HCT116 (cell line): ENCODE data around the gene UGGT2. TPM values are rescaled to one million over a fixed set of nuclear protein-coding genes. Genes with fewer than 3 reads are reported as not detected.

ENCODE experiments used
- ATAC-seq: fragments of 200-7000 bp; cut with Tn5 transposase; 2 replicates; pipeline ENCODE4 v1.9.1; 2020; ENCODE audit warnings: mild to moderate bottlenecking, moderate library complexity
- BruUV-seq: library from RNA; stranded (reverse); fragments of 400-500 nt; replicated peaks from 2 replicates; lab custom pipeline; 2021; lab: Mats Ljungman, UMichigan
- CTCF ChIA-PET: fragments of 300-600 bp; sonication (Branson Sonifier 250); formaldehyde crosslinking; loops from one replicate; lab custom pipeline; 2021; ENCODE audit warnings: antibody characterized with exemption; lab: Charles Lee
- POLR2A ChIA-PET: fragments of 300-600, 350-600 bp; sonication (Branson Sonifier 250); formaldehyde crosslinking; loops from one replicate; lab custom pipeline; 2021; ENCODE audit warnings: antibody characterized with exemption; lab: Charles Lee
- RAD21 ChIA-PET, 2 experiments: fragments of 300-600 bp; sonication (Branson Sonifier 250); formaldehyde crosslinking; loops; one replicate each; lab custom pipeline; 2023; ENCODE audit warnings: low total read pairs in 2 of 2; ENCODE audit not compliant: uncharacterized antibody in 2 of 2, unreplicated experiment in 2 of 2, low non-redundant PET in 1 of 2; lab: Charles Lee
- DNase-seq: peaks from one replicate; pipeline ENCODE4 v3.0.0-alpha.2; 2010; ENCODE audit warnings: low read depth, low spot score
- H2AFZ ChIP-seq: fragments of 200-600 bp; shearing (Covaris generic), sonication (generic); 2 replicates; pipeline ENCODE4 v1.6.1; 2017; ENCODE audit warnings: low read depth, mixed run types, mixed read lengths, antibody characterized with exemption, low read length; ENCODE audit not compliant: poor library complexity, severe bottlenecking
- H3K27ac ChIP-seq: 2 replicates; pipeline ENCODE4 v1.5.1; 2012; ENCODE audit warnings: low read depth, low read length
- H3K27me3 ChIP-seq: fragments of 200-600 bp; sonication (generic); 2 replicates; pipeline ENCODE4 v1.6.1; 2016; ENCODE audit warnings: mixed run types, low read length, mixed read lengths; ENCODE audit not compliant: insufficient read depth
- H3K36me3 ChIP-seq, 2 experiments: fragments of 200-500 bp in 1 of 2; fragments of 200-600 bp in 1 of 2; sonication (Bioruptor generic) in 1 of 2; sonication (generic) in 1 of 2; 2 replicates each; pipeline versions ENCODE4 v1.5.1 to v1.6.1; 2014 to 2016; ENCODE audit warnings: low read length in 2 of 2, inconsistent platforms in 1 of 2, mixed read lengths in 1 of 2, mixed run types in 1 of 2; ENCODE audit not compliant: insufficient read depth in 2 of 2, control insufficient read depth in 1 of 2
- H3K4me1 ChIP-seq, 2 experiments: fragments of 200-600 bp in 1 of 2; sonication (generic) in 1 of 2; 2 replicates each; pipeline versions ENCODE4 v1.5.1 to v1.6.1; 2012 to 2017; ENCODE audit warnings: low read length in 2 of 2, inconsistent platforms in 1 of 2, mild to moderate bottlenecking in 1 of 2, mixed read lengths in 1 of 2, mixed run types in 1 of 2, moderate library complexity in 1 of 2; ENCODE audit not compliant: insufficient read depth in 2 of 2, control insufficient read depth in 1 of 2
- H3K4me2 ChIP-seq: fragments of 200-600 bp; sonication (generic); 2 replicates; pipeline ENCODE4 v1.6.1; 2017; ENCODE audit warnings: mixed run types, low read length, mixed read lengths
- H3K4me3 ChIP-seq, 2 experiments: fragments of 200-600 bp in 1 of 2; sonication (generic) in 1 of 2; replicated peaks in 1 of 2; 2 replicates each; pipeline ENCODE4 v1.5.1; 2011 to 2016; ENCODE audit warnings: low read length in 2 of 2, control low read depth in 1 of 2, low read depth in 1 of 2, mild to moderate bottlenecking in 1 of 2, mixed read lengths in 1 of 2, mixed run types in 1 of 2
- H3K79me2 ChIP-seq: fragments of 200-600 bp; sonication (generic); 2 replicates; pipeline ENCODE4 v1.6.1; 2017; ENCODE audit warnings: mild to moderate bottlenecking, mixed run types, low read length, moderate library complexity, mixed read lengths; ENCODE audit not compliant: insufficient read depth
- H3K9ac ChIP-seq: fragments of 200-600 bp; sonication (generic); 2 replicates; pipeline ENCODE4 v1.6.1; 2016; ENCODE audit warnings: low read length, mixed read lengths
- H3K9me2 ChIP-seq: fragments of 200-600 bp; sonication (generic), shearing (Covaris generic); 2 replicates; pipeline ENCODE4 v1.6.1; 2017; ENCODE audit warnings: mixed run types, mild to moderate bottlenecking, moderate library complexity; ENCODE audit not compliant: insufficient read depth
- H3K9me3 ChIP-seq, 2 experiments: fragments of 200-500 bp in 1 of 2; fragments of 200-600 bp in 1 of 2; sonication (Bioruptor generic) in 1 of 2; sonication (generic) in 1 of 2; 2 replicates each; pipeline ENCODE4 v1.6.1; 2014 to 2017; ENCODE audit warnings: low read length in 2 of 2, mixed read lengths in 2 of 2, inconsistent platforms in 1 of 2, low read depth in 1 of 2, mild to moderate bottlenecking in 1 of 2, mixed run types in 1 of 2, moderate library complexity in 1 of 2; ENCODE audit not compliant: control insufficient read depth in 1 of 2, insufficient read depth in 1 of 2
- H4K20me1 ChIP-seq: fragments of 200-600 bp; sonication (generic), shearing (Covaris generic); 2 replicates; pipeline ENCODE4 v1.6.1; 2017; ENCODE audit warnings: mixed run types, mild to moderate bottlenecking, moderate library complexity; ENCODE audit not compliant: insufficient read depth
- CBX3 ChIP-seq: IDR thresholded peaks from 2 replicates; pipeline ENCODE4 v1.6.1; 2012; ENCODE audit warnings: low read depth
- CTCF ChIP-seq, 3 experiments: fragments of 200-600 bp in 1 of 3; sonication (generic) in 1 of 3; IDR thresholded peaks in 2 of 3; conservative IDR thresholded peaks in 1 of 3; 2 replicates each; pipeline ENCODE4 v1.5.1; 2012 to 2017; ENCODE audit warnings: low read depth in 2 of 3, low read length in 2 of 3, antibody characterized with exemption in 1 of 3, borderline replicate concordance in 1 of 3, control low read depth in 1 of 3, mild to moderate bottlenecking in 1 of 3, mixed read lengths in 1 of 3, mixed run types in 1 of 3, moderate library complexity in 1 of 3; ENCODE audit not compliant: insufficient read depth in 1 of 3
- ELF1 ChIP-seq: IDR thresholded peaks from 2 replicates; pipeline ENCODE4 v1.6.1; 2012; ENCODE audit warnings: low read depth, borderline replicate concordance
- JUND ChIP-seq: IDR thresholded peaks from 2 replicates; pipeline ENCODE4 v1.6.1; 2012
- POLR2AphosphoS5 ChIP-seq: IDR thresholded peaks from 2 replicates; pipeline ENCODE4 v1.6.1; 2011; ENCODE audit warnings: mild to moderate bottlenecking, low read depth, low read length, moderate library complexity
- SIN3A ChIP-seq: IDR thresholded peaks from 2 replicates; pipeline ENCODE4 v1.6.1; 2012; ENCODE audit warnings: low read depth
- SP1 ChIP-seq: IDR thresholded peaks from 2 replicates; pipeline ENCODE4 v1.6.1; 2012; ENCODE audit warnings: low read depth
- TCF7L2 ChIP-seq: IDR thresholded peaks from 2 replicates; pipeline ENCODE4 v1.7.0; 2011; ENCODE audit warnings: borderline replicate concordance, inconsistent platforms; ENCODE audit not compliant: insufficient read depth, insufficient read length; ENCODE audit errors: extremely low read depth
- ZBTB33 ChIP-seq: IDR thresholded peaks from 2 replicates; pipeline ENCODE4 v1.6.1; 2011; ENCODE audit warnings: mild to moderate bottlenecking, low read length, moderate library complexity; ENCODE audit not compliant: insufficient replicate concordance; ENCODE audit errors: extremely low read depth
- ZFX ChIP-seq: fragments of 450-650 bp; IDR thresholded peaks from 2 replicates; pipeline ENCODE4 v1.6.1; 2017
- intact Hi-C: fragments of 100-400 bp; cut with micrococcal nuclease; formaldehyde crosslinking; loops from 2 replicates; pipeline ENCODE4 v1.10.0; 2022
- total RNA-seq: library from RNA; stranded (reverse); gene quantifications from one replicate; pipeline ENCODE4 v1.2.1, GENCODE V29; 2021; ENCODE audit not compliant: unreplicated experiment

The UGGT2 gene
- total RNA-seq, 1 experiment from 2014 or later, result 27.1 TPM

GRCh38 chr13:95781016-95781415 is 272.2 kb downstream of the UGGT2 start:
- Histone ChIP-seq H2AFZ (no peak overlapping the region), H3K9me2 (no peaks in the 10 kb centered on the region), H3K9ac (no peak overlapping the region), H3K4me3 (no peak overlapping the region), H3K36me3 (no peaks in the 10 kb centered on the region), H3K9me3 (no peaks in the 10 kb centered on the region), H3K79me2 (no peaks in the 10 kb centered on the region), H3K27ac (no peak overlapping the region), H3K4me2 (no peak overlapping the region), H3K4me1 (peaks cover 11 to 14% of the 10 kb centered on the region in 2 experiments), H4K20me1 (no peaks in the 10 kb centered on the region), H3K27me3 (no peaks in the 10 kb centered on the region)
- no peak for TF ChIP-seq POLR2AphosphoS5
- no peak for TF ChIP-seq CTCF (IDR thresholded peaks at IDR 0.05 in 2 of 3, conservative IDR thresholded peaks at IDR 0.05 in 1 of 3; ENCODE audit: borderline replicate concordance in 1 of 3, insufficient read depth in 1 of 3, low read depth in 2 of 3, low read length in 2 of 3)
- no TSS peak for BruUV-seq
- ChIA-PET POLR2A (no interaction called here), CTCF (no interaction called here), RAD21 (no interaction called here)
- intact Hi-C loops, result no loop called here
- DNase-seq (no peak), ATAC-seq (no peak)

- Histone ChIP-seq H3K4me3 (no peak overlapping the region), H3K9me2 (no peaks in the 10 kb centered on the region), H3K27ac (no peak overlapping the region), H2AFZ (no peak overlapping the region), H3K4me1 (peaks cover 9 to 12% of the 10 kb centered on the region in 2 experiments), H3K9ac (no peak overlapping the region), H3K36me3 (no peaks in the 10 kb centered on the region), H4K20me1 (no peaks in the 10 kb centered on the region), H3K9me3 (no peaks in the 10 kb centered on the region), H3K4me2 (no peak overlapping the region), H3K27me3 (no peaks in the 10 kb centered on the region), H3K79me2 (no peaks in the 10 kb centered on the region)
- ChIA-PET POLR2A (no interaction called here), RAD21 (no interaction called here), CTCF (no interaction called here)
- DNase-seq (no peak), ATAC-seq (no peak)
- intact Hi-C loops, result no loop called here
- no TSS peak for BruUV-seq
- TF ChIP-seq SIN3A, result no peak
- no peak for TF ChIP-seq TCF7L2
- no peak for TF ChIP-seq CTCF (IDR thresholded peaks at IDR 0.05 in 2 of 3, conservative IDR thresholded peaks at IDR 0.05 in 1 of 3; ENCODE audit: borderline replicate concordance in 1 of 3, insufficient read depth in 1 of 3, low read depth in 2 of 3, low read length in 2 of 3)
- no peak for TF ChIP-seq SP1
- TF ChIP-seq ELF1, result no peak
- no peak for TF ChIP-seq ZFX
- no peak for TF ChIP-seq CBX3
- no peak for TF ChIP-seq JUND
- TF ChIP-seq ZBTB33, result no peak
Measured at GRCh38 chr13:95779522-95779921, 273.7 kb downstream of the UGGT2 start.
